NCI-H460 (cell line): ENCODE data around the gene MAN1C1. TPM values are rescaled to one million over a fixed set of nuclear protein-coding genes. Genes with fewer than 3 reads are reported as not detected.

Experiments
- DNase-seq: peaks from one replicate; pipeline ENCODE4 v3.0.0-alpha.2; 2016; ENCODE audit warnings: low read depth; ENCODE audit errors: extremely low read depth
- total RNA-seq: library from RNA; depleted of rRNA; stranded (reverse); fragments of >200 nt; shearing (Covaris generic); gene quantifications from 2 replicates; pipeline ENCODE4 v1.2.3, GENCODE V29; 2014

MAN1C1 gene
- total RNA-seq, 1 experiment from 2014 or later, result 0.10 TPM

GRCh38 chr1:25750923-25751605, 134.5 kb downstream of the MAN1C1 start:
- no peak for DNase-seq

GRCh38 chr1:25754470-25755181, 138.0 kb downstream of the MAN1C1 start:
- no peak for DNase-seq

GRCh38 chr1:25755475-25756125, 139.0 kb downstream of the MAN1C1 start:
- DNase-seq, result no peak

GRCh38 chr1:25756215-25756614, 139.6 kb downstream of the MAN1C1 start:
- no peak for DNase-seq

- no peak for DNase-seq
Observed at GRCh38 chr1:25757151-25757845, 140.7 kb downstream of the MAN1C1 start.

- DNase-seq, result no peak
Observed at GRCh38 chr1:25757846-25758185, 141.2 kb downstream of the MAN1C1 start.

GRCh38 chr1:25758466-25759070, 142.0 kb downstream of the MAN1C1 start:
- no peak for DNase-seq

- no peak for DNase-seq
Observed at GRCh38 chr1:25760122-25760719, 143.6 kb downstream of the MAN1C1 start.

- no peak for DNase-seq
Observed at GRCh38 chr1:25760871-25761270, 144.3 kb downstream of the MAN1C1 start.

GRCh38 chr1:25763493-25763892, 146.9 kb downstream of the MAN1C1 start:
- no peak for DNase-seq

GRCh38 chr1:25765136-25765922, 148.7 kb downstream of the MAN1C1 start:
- DNase-seq, result no peak

GRCh38 chr1:25765923-25766589, 149.5 kb downstream of the MAN1C1 start:
- DNase-seq, result no peak

- DNase-seq, result no peak
Observed at GRCh38 chr1:25766721-25767436, 150.3 kb downstream of the MAN1C1 start.

- DNase-seq, result no peak
Observed at GRCh38 chr1:25767437-25767770, 150.8 kb downstream of the MAN1C1 start.

- no peak for DNase-seq
Observed at GRCh38 chr1:25768999-25769398, 152.4 kb downstream of the MAN1C1 start.

- DNase-seq, result no peak
Observed at GRCh38 chr1:25769625-25770383, 153.2 kb downstream of the MAN1C1 start.

GRCh38 chr1:25770541-25771220, 154.1 kb downstream of the MAN1C1 start:
- DNase-seq, result no peak
